Activated B cell treated with CpG ODN at 0.5 μM for 24 hours (primary cell): ENCODE results near the gene TTK. TPM values are rescaled to one million over a fixed set of nuclear protein-coding genes. Genes with fewer than 3 reads are reported as not detected.

ENCODE experiments used
- ATAC-seq: fragments of 200-7000 bp; cut with Tn5 transposase; one replicate; pipeline ENCODE4 v1.10.0; 2021; ENCODE audit warnings: low read depth, mild to moderate bottlenecking, moderate library complexity
- CTCF ChIA-PET: fragments of 350-600 bp; sonication (Branson Sonifier 250); formaldehyde crosslinking; loops from one replicate; lab custom pipeline; 2021; ENCODE audit warnings: antibody characterized with exemption; lab: Charles Lee
- POLR2A ChIA-PET: fragments of 350-600 bp; sonication (Branson Sonifier 250); formaldehyde crosslinking; loops from one replicate; lab custom pipeline; 2021; ENCODE audit warnings: antibody characterized with exemption; lab: Charles Lee
- DNase-seq: peaks from one replicate; pipeline ENCODE4 v3.0.0; 2022
- H3K27ac Mint-ChIP-seq: one replicate; pipeline ENCODE4 v1.8.0; 2020; ENCODE audit warnings: mixed read lengths
- H3K27me3 Mint-ChIP-seq: one replicate; pipeline ENCODE4 v1.8.0; 2021; ENCODE audit warnings: mixed read lengths
- H3K36me3 Mint-ChIP-seq: one replicate; pipeline ENCODE4 v1.8.0; 2021; ENCODE audit warnings: low read depth, mixed read lengths
- H3K4me1 Mint-ChIP-seq: one replicate; pipeline ENCODE4 v1.8.0; 2021; ENCODE audit warnings: mixed read lengths
- H3K4me3 Mint-ChIP-seq: one replicate; pipeline ENCODE4 v1.8.0; 2020; ENCODE audit warnings: mild to moderate bottlenecking, mixed read lengths
- H3K9me3 Mint-ChIP-seq: one replicate; pipeline ENCODE4 v1.8.0; 2020; ENCODE audit warnings: mixed read lengths
- intact Hi-C: fragments of 100-400 bp; cut with micrococcal nuclease; formaldehyde crosslinking; loops from one replicate; pipeline ENCODE4 v1.15.1; 2024
- total RNA-seq: library from RNA; stranded (reverse); gene quantifications from 2 replicates; pipeline ENCODE4 v1.2.3, GENCODE V29; 2022
- TF ChIP-seq, protein P1 (sequence below): fragments of 200-600 bp; IDR thresholded peaks from one replicate; pipeline ENCODE4 v1.8.0; 2022; ENCODE audit warnings: antibody characterized with exemption, mild to moderate bottlenecking

TTK gene
- total RNA-seq, 1 donor from 2014 or later = 2.3 TPM

DNA sequence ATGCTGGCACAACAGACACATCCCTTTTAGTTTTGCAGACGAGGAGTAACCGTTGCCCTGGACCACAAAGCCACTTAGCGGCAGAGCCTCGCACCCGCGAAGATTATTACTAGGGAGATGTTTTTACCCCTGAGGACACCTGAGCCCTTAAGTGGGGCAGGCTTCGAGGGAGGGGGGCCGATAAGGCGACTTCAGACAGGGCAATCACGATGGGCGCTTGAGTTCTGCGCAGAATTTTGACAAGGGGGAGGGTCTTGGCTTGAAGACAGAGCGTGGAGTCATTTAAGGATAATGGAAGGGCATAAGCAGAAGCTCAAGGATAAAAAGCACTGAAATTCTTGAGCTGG, 650 bp upstream of the TTK start:
- Mint-ChIP-seq H3K4me3 (peak overlapping the region; percentile 93), H3K4me1 (peaks cover 20% of the 10 kb centered on the region), H3K36me3 (no peaks in the 10 kb centered on the region), H3K27ac (peak overlapping the region; percentile 86), H3K9me3 (no peaks in the 10 kb centered on the region), H3K27me3 (no peaks in the 10 kb centered on the region)
- intact Hi-C loops = loop anchor here (1.0 to 5.0 kb wide), 9 partner anchors 55 to 1749 kb away; partner anchors contain the start of genes BCKDHB, HMGN3, IRAK1BP1 and LCA5
- TF ChIP-seq, protein P1, sequence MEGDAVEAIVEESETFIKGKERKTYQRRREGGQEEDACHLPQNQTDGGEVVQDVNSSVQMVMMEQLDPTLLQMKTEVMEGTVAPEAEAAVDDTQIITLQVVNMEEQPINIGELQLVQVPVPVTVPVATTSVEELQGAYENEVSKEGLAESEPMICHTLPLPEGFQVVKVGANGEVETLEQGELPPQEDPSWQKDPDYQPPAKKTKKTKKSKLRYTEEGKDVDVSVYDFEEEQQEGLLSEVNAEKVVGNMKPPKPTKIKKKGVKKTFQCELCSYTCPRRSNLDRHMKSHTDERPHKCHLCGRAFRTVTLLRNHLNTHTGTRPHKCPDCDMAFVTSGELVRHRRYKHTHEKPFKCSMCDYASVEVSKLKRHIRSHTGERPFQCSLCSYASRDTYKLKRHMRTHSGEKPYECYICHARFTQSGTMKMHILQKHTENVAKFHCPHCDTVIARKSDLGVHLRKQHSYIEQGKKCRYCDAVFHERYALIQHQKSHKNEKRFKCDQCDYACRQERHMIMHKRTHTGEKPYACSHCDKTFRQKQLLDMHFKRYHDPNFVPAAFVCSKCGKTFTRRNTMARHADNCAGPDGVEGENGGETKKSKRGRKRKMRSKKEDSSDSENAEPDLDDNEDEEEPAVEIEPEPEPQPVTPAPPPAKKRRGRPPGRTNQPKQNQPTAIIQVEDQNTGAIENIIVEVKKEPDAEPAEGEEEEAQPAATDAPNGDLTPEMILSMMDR = no peak
- ChIA-PET POLR2A (interaction anchor here (1.1 to 1.2 kb wide), 2 partner anchors 103 to 1749 kb away, joined by 3 to 5 read pairs; partner anchors contain the start of gene BCKDHB), CTCF (interaction anchor here (0.6 kb wide), 1 partner anchor 111 kb away, joined by 3 read pairs; no protein-coding TSS in a partner anchor)
- DNase-seq (no peak), ATAC-seq (peak; percentile 11)

DNA sequence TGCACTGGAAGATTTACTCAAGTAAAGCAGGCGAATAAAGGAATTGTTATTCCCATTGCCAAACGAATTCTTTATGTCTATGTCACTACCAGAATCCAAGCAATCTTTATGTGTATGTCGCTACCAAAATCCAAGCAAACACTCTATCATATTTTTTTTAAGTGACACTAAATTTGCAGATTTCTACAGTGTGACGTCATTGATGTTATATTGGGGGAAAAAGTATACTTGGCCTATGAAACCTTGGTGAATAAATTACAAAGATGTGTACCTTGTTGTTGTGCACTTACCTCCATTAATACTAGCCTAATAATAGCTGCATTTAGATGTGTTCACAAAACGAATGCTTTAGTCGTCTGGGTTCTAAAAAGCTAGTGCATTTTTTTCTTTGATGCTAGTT, 957 bp downstream of the TTK start:
- no peak for ATAC-seq
- DNase-seq = no peak
- H3K4me3 Mint-ChIP-seq = no peak overlapping the region
- no peaks in the 10 kb centered on the region for H3K36me3 Mint-ChIP-seq
- no peaks in the 10 kb centered on the region for H3K27me3 Mint-ChIP-seq
- H3K9me3 Mint-ChIP-seq = no peaks in the 10 kb centered on the region
- CTCF ChIA-PET = no interaction called here
- TF ChIP-seq, protein P1 = no peak
- H3K4me1 Mint-ChIP-seq = peaks cover 20% of the 10 kb centered on the region
- POLR2A ChIA-PET = no interaction called here
- H3K27ac Mint-ChIP-seq = no peak overlapping the region
- intact Hi-C loops = loop anchor here (2.0 kb wide), 2 partner anchors 57 to 137 kb away; no protein-coding TSS in a partner anchor

DNA sequence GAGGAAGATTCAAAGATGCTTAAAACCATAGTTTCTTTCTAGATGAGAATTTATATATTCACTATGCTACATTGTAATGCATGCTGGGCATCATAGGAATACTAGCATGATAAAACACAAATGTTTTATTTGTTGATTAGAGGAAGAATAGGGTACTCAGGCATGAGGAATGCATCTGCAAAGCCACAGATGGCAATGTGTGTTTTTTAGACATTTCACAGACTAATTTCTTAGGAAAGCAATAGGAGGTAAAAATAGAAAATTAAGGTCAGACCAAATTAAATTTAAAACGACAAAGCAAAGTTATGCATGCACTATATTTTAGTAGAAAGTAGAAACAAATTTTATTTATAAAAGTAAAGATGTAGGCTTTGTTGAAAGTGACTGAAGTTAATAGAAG, 2.1 kb downstream of the TTK start:
- Mint-ChIP-seq H3K36me3 (no peaks in the 10 kb centered on the region), H3K4me3 (no peak overlapping the region), H3K27ac (no peak overlapping the region), H3K9me3 (no peaks in the 10 kb centered on the region), H3K4me1 (peaks cover 20% of the 10 kb centered on the region), H3K27me3 (no peaks in the 10 kb centered on the region)
- ChIA-PET CTCF (no interaction called here), POLR2A (no interaction called here)
- no peak for ATAC-seq
- TF ChIP-seq, protein P1 = no peak
- DNase-seq = no peak
- intact Hi-C loops = no loop called here

DNA sequence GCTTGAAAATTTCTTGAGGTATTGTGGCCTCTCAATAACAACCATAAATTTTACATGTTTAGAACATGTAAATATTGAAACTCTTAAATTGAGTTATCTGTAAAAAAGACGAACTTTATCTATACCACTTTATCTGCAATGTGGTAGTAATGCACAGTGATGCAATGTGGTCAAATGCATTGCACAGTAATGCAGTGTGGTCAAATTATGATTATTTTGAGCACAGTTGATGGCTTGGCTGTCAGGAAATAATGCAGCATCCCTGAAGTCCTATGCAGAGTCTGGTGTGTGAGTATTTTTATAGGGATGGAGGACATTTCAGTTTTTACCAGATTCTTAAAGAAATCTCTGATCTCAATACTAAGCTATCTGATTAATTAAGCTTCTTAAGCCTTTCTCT, 5.1 kb downstream of the TTK start:
- ATAC-seq (no peak), DNase-seq (no peak)
- Mint-ChIP-seq H3K27me3 (no peaks in the 10 kb centered on the region), H3K9me3 (no peaks in the 10 kb centered on the region), H3K4me1 (peaks cover 9% of the 10 kb centered on the region), H3K4me3 (no peak overlapping the region), H3K27ac (no peak overlapping the region), H3K36me3 (no peaks in the 10 kb centered on the region)
- intact Hi-C loops = no loop called here
- TF ChIP-seq, protein P1 = no peak
- ChIA-PET CTCF (no interaction called here), POLR2A (no interaction called here)

DNA sequence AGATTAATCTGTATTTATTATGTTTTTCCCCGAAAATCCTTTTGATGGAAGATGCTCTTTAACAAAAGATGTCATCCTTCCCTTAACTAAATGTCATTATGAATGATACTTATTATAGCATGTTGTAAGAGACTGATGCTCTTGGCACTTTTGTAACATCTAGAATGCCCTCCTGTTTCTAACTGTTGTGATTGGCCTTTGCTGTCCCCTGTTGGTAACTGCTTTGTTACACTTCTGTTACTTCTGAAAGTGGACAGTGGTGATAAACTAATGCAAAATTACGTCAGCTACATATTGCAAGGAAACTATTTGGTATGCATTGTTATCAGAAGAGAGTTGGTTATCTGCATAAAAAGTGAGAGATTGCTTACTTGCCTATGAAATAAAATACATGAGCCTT, 5.8 kb downstream of the TTK start:
- ChIA-PET POLR2A (no interaction called here), CTCF (no interaction called here)
- ATAC-seq (no peak), DNase-seq (no peak)
- Mint-ChIP-seq H3K4me1 (peaks cover 2% of the 10 kb centered on the region), H3K4me3 (no peak overlapping the region), H3K27me3 (no peaks in the 10 kb centered on the region), H3K27ac (no peak overlapping the region), H3K36me3 (no peaks in the 10 kb centered on the region), H3K9me3 (no peaks in the 10 kb centered on the region)
- intact Hi-C loops = no loop called here
- TF ChIP-seq, protein P1 = no peak
